H1 (cell line): ENCODE results near the gene ZFP64. TPM values are rescaled to one million over a fixed set of nuclear protein-coding genes. Genes with fewer than 3 reads are reported as not detected.

Experiments used
- JUN ChIP-seq: IDR thresholded peaks from 2 replicates; pipeline ENCODE4 v1.6.1; 2011; ENCODE audit warnings: low read depth, mild to moderate bottlenecking, improper control_type of control experiment, low read length
- polyA plus RNA-seq, 7 experiments: library from polyadenylated mRNA; depleted of rRNA in 3 of 7; stranded (reverse) in 5 of 7; unstranded in 2 of 7; fragments of >200 nt in 5 of 7; fragments of 200-250 nt in 2 of 7; gene quantifications; 1 replicate in 5 of 7; 2 replicates in 1 of 7; 4 replicates in 1 of 7; pipeline versions ENCODE4 v1.2.1 to v1.2.3, GENCODE V29; 2011 to 2013; ENCODE audit warnings: missing spikeins in 2 of 7, mixed read lengths in 2 of 7
- total RNA-seq: library from RNA; stranded (reverse); fragmentation: NEBNext Ultra II Directional; extraction: Animal tissue kit (Norgen Biotek cat#: 25700); gene quantifications from 2 replicates; pipeline ENCODE4 v1.2.1, GENCODE V29; 2021

Gene ZFP64
- total and polyA plus RNA-seq, 2 of the 8 experiments (the other 6 are each of a cell fraction or from before 2014, with no cell fraction given): 25.3 to 43.7 TPM

- TF ChIP-seq JUN: no peak
These were observed 37.0 kb downstream of the ZFP64 start (continued) for GRCh38 chr20:52154575-52154974.
